ENCODE measurements around the gene KLK15. TPM values are rescaled to one million over a fixed set of nuclear protein-coding genes. Genes with fewer than 3 reads are reported as not detected.

The KLK15 gene
- total and polyA plus RNA-seq, 2 of the 13 experiments (the other 11 are each of a cell fraction or from before 2014, with no cell fraction given), result not detected

GRCh38 chr19:50833117-50833801, at the start of gene KLK15 (continued):
- TF ChIP-seq ZNF142 (CRISPR knock-in tag; IDR thresholded peaks at IDR 0.05), result no peak
- TF ChIP-seq ZNF550 (CRISPR knock-in tag; IDR thresholded peaks at IDR 0.05; ENCODE audit: borderline replicate concordance), result no peak
- TF ChIP-seq, protein P1, sequence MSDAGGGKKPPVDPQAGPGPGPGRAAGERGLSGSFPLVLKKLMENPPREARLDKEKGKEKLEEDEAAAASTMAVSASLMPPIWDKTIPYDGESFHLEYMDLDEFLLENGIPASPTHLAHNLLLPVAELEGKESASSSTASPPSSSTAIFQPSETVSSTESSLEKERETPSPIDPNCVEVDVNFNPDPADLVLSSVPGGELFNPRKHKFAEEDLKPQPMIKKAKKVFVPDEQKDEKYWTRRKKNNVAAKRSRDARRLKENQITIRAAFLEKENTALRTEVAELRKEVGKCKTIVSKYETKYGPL (CRISPR knock-in tag; IDR thresholded peaks at IDR 0.05), result no peak
- no peak for TF ChIP-seq MTA3 (CRISPR knock-in tag; IDR thresholded peaks at IDR 0.05)
- no peak for TF ChIP-seq ZNF230 (CRISPR knock-in tag; IDR thresholded peaks at IDR 0.05)
- no peak for TF ChIP-seq HDAC2 (CRISPR knock-in tag; IDR thresholded peaks at IDR 0.05)
- no peak for TF ChIP-seq ZFP37 (CRISPR knock-in tag; IDR thresholded peaks at IDR 0.05; ENCODE audit: borderline replicate concordance)
- TF ChIP-seq KDM5B (CRISPR knock-in tag; IDR thresholded peaks at IDR 0.05; ENCODE audit: borderline replicate concordance), result no peak
